ENCODE results near the gene RAB30.

GRCh38 chr11:82980292-82980691 is 91.4 kb downstream of the RAB30 start:
- TF ChIP-seq CTCF (IDR thresholded peaks at IDR 0.05; ENCODE audit: poor library complexity) (no peak), EZH2phosphoT487 (IDR thresholded peaks at IDR 0.05; ENCODE audit: low read depth, severe bottlenecking, unreplicated experiment) (no peak), EZH2 (IDR thresholded peaks at IDR 0.05; ENCODE audit: borderline replicate concordance) (no peak)

Data from hepatocyte (in vitro differentiated cells).